ENCODE measurements around the gene SBK2.

The SBK2 gene

GRCh38 chr19:55491546-55492360 lies 45.2 kb downstream of the SBK2 start:
- no peak overlapping the region for H3K27ac ChIP-seq (replicated peaks; ENCODE audit: low read length)
- no peaks in the 10 kb centered on the region for H3K27me3 ChIP-seq (ENCODE audit: control insufficient read depth in 3 of 3, insufficient read depth in 3 of 3, low read depth in 1 of 3, low read length in 3 of 3)
- peak overlapping the region; percentile 81 for H2AK5ac ChIP-seq (ENCODE audit: low read depth, low read length)
- H3K79me1 ChIP-seq (ENCODE audit: low read depth, low read length), result peaks cover 6% of the 10 kb centered on the region
- no peak overlapping the region for H2BK15ac ChIP-seq (ENCODE audit: low read length)
- WGBS, 2 donors (ENCODE audit: extremely low coverage in 2 of 2, insufficient read length in 2 of 2, insufficient replicate concordance in 1 of 2), result no CpG with 5 or more reads among the region's 24 CpGs
- H3K9me3 ChIP-seq (replicated peaks in 1 of 2; ENCODE audit: control insufficient read depth in 2 of 2, insufficient read depth in 1 of 2, low read depth in 1 of 2, low read length in 2 of 2), result no peaks in the 10 kb centered on the region
- no peak overlapping the region for H2BK12ac ChIP-seq (ENCODE audit: low read length)
- H2BK5ac ChIP-seq (ENCODE audit: low read length), result no peak overlapping the region
- H3K14ac ChIP-seq (ENCODE audit: low read length), result no peak overlapping the region
- no peak overlapping the region for H3K4me3 ChIP-seq (ENCODE audit: low read length in 2 of 2)
- no peaks in the 10 kb centered on the region for H3K36me3 ChIP-seq (replicated peaks in 1 of 2; ENCODE audit: control insufficient read depth in 2 of 2, insufficient read depth in 2 of 2, low read length in 2 of 2)
- H3K4me1 ChIP-seq (ENCODE audit: control insufficient read depth in 2 of 2, insufficient read depth in 1 of 2, low read depth in 1 of 2, low read length in 2 of 2), result peaks cover 24 to 39% of the 10 kb centered on the region in 2 donors
- no peak for DNase-seq (ENCODE audit: low spot score)
- peak overlapping the region; percentile 42 for H3K4ac ChIP-seq (ENCODE audit: low read length)
- H3K23ac ChIP-seq (ENCODE audit: low read depth, low read length, poor library complexity), result peak overlapping the region; percentile 11
- H2BK120ac ChIP-seq (ENCODE audit: low read depth, low read length), result no peak overlapping the region
- H3K4me2 ChIP-seq (ENCODE audit: insufficient read depth, low read length, poor library complexity, severe bottlenecking), result no peak overlapping the region
- H4K8ac ChIP-seq (ENCODE audit: low read depth, low read length), result no peak overlapping the region
- peak overlapping the region; percentile 73 for H2AFZ ChIP-seq (ENCODE audit: low read length)
- peak overlapping the region; percentile 24 for H3K18ac ChIP-seq (ENCODE audit: low read length)
- no peak overlapping the region for H3K9ac ChIP-seq (ENCODE audit: low read depth, low read length, poor library complexity)
- H4K91ac ChIP-seq (ENCODE audit: low read depth, low read length, poor library complexity), result no peak overlapping the region

GRCh38 chr19:55490478-55491432 lies 46.2 kb downstream of the SBK2 start:
- peak overlapping the region; percentile 58 for H2BK15ac ChIP-seq (ENCODE audit: low read length)
- no peak overlapping the region for H4K8ac ChIP-seq (ENCODE audit: low read depth, low read length)
- peak overlapping the region; percentile 71 for H3K14ac ChIP-seq (ENCODE audit: low read length)
- no peaks in the 10 kb centered on the region for H3K27me3 ChIP-seq (ENCODE audit: control insufficient read depth in 3 of 3, insufficient read depth in 3 of 3, low read depth in 1 of 3, low read length in 3 of 3)
- H3K36me3 ChIP-seq (replicated peaks in 1 of 2; ENCODE audit: control insufficient read depth in 2 of 2, insufficient read depth in 2 of 2, low read length in 2 of 2), result no peaks in the 10 kb centered on the region
- H3K18ac ChIP-seq (ENCODE audit: low read length), result no peak overlapping the region
- no peak overlapping the region for H2BK5ac ChIP-seq (ENCODE audit: low read length)
- H4K91ac ChIP-seq (ENCODE audit: low read depth, low read length, poor library complexity), result no peak overlapping the region
- peak overlapping the region; percentile 73 for H2AFZ ChIP-seq (ENCODE audit: low read length)
- H2AK5ac ChIP-seq (ENCODE audit: low read depth, low read length), result peak overlapping the region; percentile 81
- WGBS, 2 donors (ENCODE audit: extremely low coverage in 2 of 2, insufficient read length in 2 of 2, insufficient replicate concordance in 1 of 2), result no CpG with 5 or more reads among the region's 52 CpGs
- peak overlapping the region; percentile 3 for H3K9ac ChIP-seq (ENCODE audit: low read depth, low read length, poor library complexity)
- peak overlapping the region; percentile 18 for H2BK120ac ChIP-seq (ENCODE audit: low read depth, low read length)
- peak overlapping the region; percentile 41 for H2BK12ac ChIP-seq (ENCODE audit: low read length)
- peak overlapping the region; percentile 37 for H3K4ac ChIP-seq (ENCODE audit: low read length)
- no peak overlapping the region for H3K4me2 ChIP-seq (ENCODE audit: insufficient read depth, low read length, poor library complexity, severe bottlenecking)
- H3K23ac ChIP-seq (ENCODE audit: low read depth, low read length, poor library complexity), result peak overlapping the region; percentile 43
- no peak overlapping the region for H3K27ac ChIP-seq (replicated peaks; ENCODE audit: low read length)
- H3K79me1 ChIP-seq (ENCODE audit: low read depth, low read length), result peaks cover 8% of the 10 kb centered on the region
- H3K4me3 ChIP-seq (ENCODE audit: low read length in 2 of 2), result no peak overlapping the region
- peaks cover 29 to 48% of the 10 kb centered on the region in 2 donors for H3K4me1 ChIP-seq (ENCODE audit: control insufficient read depth in 2 of 2, insufficient read depth in 1 of 2, low read depth in 1 of 2, low read length in 2 of 2)
- H3K9me3 ChIP-seq (replicated peaks in 1 of 2; ENCODE audit: control insufficient read depth in 2 of 2, insufficient read depth in 1 of 2, low read depth in 1 of 2, low read length in 2 of 2), result no peaks in the 10 kb centered on the region
- no peak for DNase-seq (ENCODE audit: low spot score)

GRCh38 chr19:55489711-55490477 lies 47.0 kb downstream of the SBK2 start:
- no peak for DNase-seq (ENCODE audit: low spot score)
- H3K36me3 ChIP-seq (replicated peaks in 1 of 2; ENCODE audit: control insufficient read depth in 2 of 2, insufficient read depth in 2 of 2, low read length in 2 of 2), result no peaks in the 10 kb centered on the region
- H3K9ac ChIP-seq (ENCODE audit: low read depth, low read length, poor library complexity), result peak overlapping the region; percentile 78
- peak overlapping the region; percentile 75 for H2BK15ac ChIP-seq (ENCODE audit: low read length)
- peak overlapping the region; percentile 69 for H3K4ac ChIP-seq (ENCODE audit: low read length)
- no CpG with 5 or more reads among the region's 21 CpGs for WGBS, 2 donors (ENCODE audit: extremely low coverage in 2 of 2, insufficient read length in 2 of 2, insufficient replicate concordance in 1 of 2)
- peak overlapping the region; percentile 85 for H3K18ac ChIP-seq (ENCODE audit: low read length)
- peaks cover 33 to 48% of the 10 kb centered on the region in 2 donors for H3K4me1 ChIP-seq (ENCODE audit: control insufficient read depth in 2 of 2, insufficient read depth in 1 of 2, low read depth in 1 of 2, low read length in 2 of 2)
- H3K4me3 ChIP-seq (ENCODE audit: low read length in 2 of 2), result no peak overlapping the region
- H4K8ac ChIP-seq (ENCODE audit: low read depth, low read length), result no peak overlapping the region
- peak overlapping the region; percentile 39 for H2BK5ac ChIP-seq (ENCODE audit: low read length)
- no peak overlapping the region for H2AFZ ChIP-seq (ENCODE audit: low read length)
- H3K4me2 ChIP-seq (ENCODE audit: insufficient read depth, low read length, poor library complexity, severe bottlenecking), result no peak overlapping the region
- peak overlapping the region; percentile 81 for H2BK120ac ChIP-seq (ENCODE audit: low read depth, low read length)
- H3K14ac ChIP-seq (ENCODE audit: low read length), result no peak overlapping the region
- H3K79me1 ChIP-seq (ENCODE audit: low read depth, low read length), result peaks cover 8% of the 10 kb centered on the region
- peak overlapping the region; percentile 73 for H3K23ac ChIP-seq (ENCODE audit: low read depth, low read length, poor library complexity)
- H3K9me3 ChIP-seq (replicated peaks in 1 of 2; ENCODE audit: control insufficient read depth in 2 of 2, insufficient read depth in 1 of 2, low read depth in 1 of 2, low read length in 2 of 2), result no peaks in the 10 kb centered on the region
- H2BK12ac ChIP-seq (ENCODE audit: low read length), result no peak overlapping the region
- H3K27ac ChIP-seq (replicated peaks; ENCODE audit: low read length), result no peak overlapping the region
- no peak overlapping the region for H4K91ac ChIP-seq (ENCODE audit: low read depth, low read length, poor library complexity)
- peak overlapping the region; percentile 97 for H2AK5ac ChIP-seq (ENCODE audit: low read depth, low read length)
- no peaks in the 10 kb centered on the region for H3K27me3 ChIP-seq (ENCODE audit: control insufficient read depth in 3 of 3, insufficient read depth in 3 of 3, low read depth in 1 of 3, low read length in 3 of 3)
